Measurements from ENCODE around the gene ACAA1.

DNA sequence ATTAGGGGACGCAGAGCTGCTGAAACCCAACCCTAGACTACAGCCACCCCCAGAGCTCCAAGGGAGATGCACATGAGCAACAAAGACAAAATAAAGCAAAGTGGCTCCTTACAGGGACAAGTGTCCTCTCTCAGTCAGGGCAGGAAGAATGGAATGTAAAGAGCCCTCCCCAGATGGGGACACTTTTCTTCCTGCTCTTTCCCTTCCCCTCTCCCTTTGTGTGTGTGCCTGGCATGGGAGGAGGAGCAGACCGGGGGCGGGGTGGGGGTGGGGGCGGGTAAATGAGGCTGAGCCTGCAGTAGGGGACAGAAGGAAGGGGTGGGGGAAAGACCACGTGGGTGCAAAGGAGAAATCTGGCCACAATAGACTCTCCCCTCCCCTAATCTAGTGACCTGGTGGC, 37.4 kb downstream of the ACAA1 start:
- TF ChIP-seq YY1 (IDR thresholded peaks at IDR 0.05; ENCODE audit: insufficient read depth, insufficient read length) (no peak), ZNF274 (IDR thresholded peaks at IDR 0.05; ENCODE audit: low read depth, low read length) (no peak)
